ENCODE measurements around the gene OR10D3.
"Not testable (repeated sequence)": the region's sequence is repeated elsewhere in the genome, so short reads cannot be mapped to it uniquely, and the experiment has no call there.

The OR10D3 gene

DNA sequence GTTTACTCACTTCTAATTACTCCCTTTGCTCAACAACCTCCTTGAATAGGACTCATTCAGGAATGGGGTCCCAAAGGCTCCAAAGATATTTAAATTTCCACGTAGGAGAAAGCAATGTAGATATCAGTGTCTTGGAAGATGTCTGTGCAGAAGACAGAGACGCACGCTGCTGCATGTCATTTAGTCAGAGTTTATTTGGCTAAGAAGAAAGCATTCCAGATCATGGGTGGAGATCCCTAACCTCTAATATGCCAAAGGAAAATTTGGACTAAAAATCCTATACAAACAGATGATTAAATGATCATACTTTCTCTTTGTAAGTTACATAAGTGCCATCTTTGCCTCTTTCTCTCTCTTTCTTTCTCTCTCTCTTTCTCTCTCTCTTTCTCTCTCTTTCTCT is at the start of gene OR10D3:
Gene OR10D3 (plus strand): TSS at position 278 of the 400 bp plus-strand sequence. CDS start 1,925 bp downstream, outside the sequence.
- FAIRE-seq: no peak

DNA sequence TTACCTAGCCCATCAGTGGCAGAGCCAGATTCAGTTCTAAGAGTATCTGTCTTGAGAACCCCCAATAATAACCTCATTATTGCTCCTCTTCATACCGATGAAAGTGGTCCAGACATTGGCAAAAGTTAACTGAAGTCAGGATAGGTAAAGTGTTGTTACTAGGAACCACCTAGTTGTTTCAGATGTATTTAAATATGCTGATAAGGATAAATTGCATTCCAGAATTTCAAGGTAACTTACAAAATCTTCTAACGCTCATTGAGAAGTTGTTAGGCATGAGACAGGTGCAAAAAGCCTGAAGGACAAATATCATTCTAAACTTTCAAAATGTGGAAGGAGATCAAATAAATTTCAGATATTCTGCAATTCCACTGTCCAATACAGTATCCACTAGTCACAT is 40.1 kb upstream of the OR10D3 start:
- FAIRE-seq: no peak

DNA sequence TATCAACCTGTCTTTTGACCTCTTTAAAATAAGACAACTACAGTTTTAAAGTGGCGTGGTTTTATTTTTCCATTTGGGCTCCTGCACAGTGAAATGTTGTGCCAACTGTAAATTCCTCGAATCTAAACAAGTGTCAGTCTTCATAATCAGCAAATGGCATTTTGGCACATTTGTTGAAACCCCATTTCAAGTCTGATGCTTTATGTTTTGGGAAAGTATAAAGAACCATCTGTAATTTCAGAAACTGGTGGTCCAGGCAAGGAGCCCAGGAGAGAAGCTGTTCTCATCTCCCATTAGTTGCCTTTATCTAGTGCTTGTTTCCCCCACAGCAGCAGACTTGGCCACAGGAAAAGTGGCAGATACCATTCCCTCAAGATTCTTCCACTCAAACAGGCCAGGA is 35.2 kb upstream of the OR10D3 start:
- no peak for FAIRE-seq

GRCh38 chr11:124150684-124151083 is 32.5 kb upstream of the OR10D3 start:
- FAIRE-seq: no peak

- no peak for FAIRE-seq
These were observed 30.3 kb upstream of the OR10D3 start for GRCh38 chr11:124152770-124153407.

DNA sequence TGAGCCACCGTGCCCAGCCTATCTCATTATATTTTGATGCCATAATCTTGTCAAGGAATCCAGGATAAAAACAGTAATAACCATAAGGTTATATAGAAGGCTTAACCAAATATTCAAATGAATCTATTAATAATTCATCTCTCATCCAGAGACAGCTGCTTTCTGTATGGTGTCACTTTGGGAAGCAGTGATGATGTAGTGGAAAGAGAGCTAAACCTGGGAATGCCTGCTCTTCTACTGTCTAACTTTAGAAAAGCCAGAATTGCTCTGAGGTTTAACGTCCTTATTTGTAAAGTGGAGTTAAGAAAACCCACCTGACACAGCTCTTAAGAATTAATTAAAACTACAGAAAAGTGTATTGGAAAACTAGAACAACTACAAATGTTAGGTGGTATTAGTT is 29.3 kb upstream of the OR10D3 start:
- FAIRE-seq: no peak

GRCh38 chr11:124159481-124159880 is 23.7 kb upstream of the OR10D3 start:
- FAIRE-seq: no peak

- no peak for FAIRE-seq
These were observed 22.2 kb upstream of the OR10D3 start for GRCh38 chr11:124160986-124161385.

GRCh38 chr11:124167826-124168231 is 15.3 kb upstream of the OR10D3 start:
- FAIRE-seq: no peak

GRCh38 chr11:124168796-124169195 is 14.3 kb upstream of the OR10D3 start:
- no peak for FAIRE-seq

DNA sequence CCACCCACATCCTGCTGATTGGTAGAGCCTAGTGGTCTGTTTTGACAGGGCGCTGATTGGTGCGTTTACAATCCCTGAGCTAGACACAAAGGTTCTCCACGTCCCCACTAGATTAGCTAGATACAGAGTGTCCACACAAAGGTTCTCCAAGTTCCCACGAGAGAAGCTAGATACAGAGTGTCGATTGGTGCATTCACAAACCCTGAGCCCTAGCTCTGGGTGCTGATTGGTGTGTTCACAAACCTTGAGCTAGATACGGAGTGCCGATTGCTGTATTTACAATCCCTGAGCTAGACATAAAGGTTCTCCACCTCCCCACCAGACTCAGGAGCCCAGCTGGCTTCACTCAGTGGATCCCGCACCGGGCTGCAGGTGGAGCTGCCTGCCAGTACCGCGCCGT is 12.8 kb upstream of the OR10D3 start:
- not testable (repeated sequence) for FAIRE-seq

DNA sequence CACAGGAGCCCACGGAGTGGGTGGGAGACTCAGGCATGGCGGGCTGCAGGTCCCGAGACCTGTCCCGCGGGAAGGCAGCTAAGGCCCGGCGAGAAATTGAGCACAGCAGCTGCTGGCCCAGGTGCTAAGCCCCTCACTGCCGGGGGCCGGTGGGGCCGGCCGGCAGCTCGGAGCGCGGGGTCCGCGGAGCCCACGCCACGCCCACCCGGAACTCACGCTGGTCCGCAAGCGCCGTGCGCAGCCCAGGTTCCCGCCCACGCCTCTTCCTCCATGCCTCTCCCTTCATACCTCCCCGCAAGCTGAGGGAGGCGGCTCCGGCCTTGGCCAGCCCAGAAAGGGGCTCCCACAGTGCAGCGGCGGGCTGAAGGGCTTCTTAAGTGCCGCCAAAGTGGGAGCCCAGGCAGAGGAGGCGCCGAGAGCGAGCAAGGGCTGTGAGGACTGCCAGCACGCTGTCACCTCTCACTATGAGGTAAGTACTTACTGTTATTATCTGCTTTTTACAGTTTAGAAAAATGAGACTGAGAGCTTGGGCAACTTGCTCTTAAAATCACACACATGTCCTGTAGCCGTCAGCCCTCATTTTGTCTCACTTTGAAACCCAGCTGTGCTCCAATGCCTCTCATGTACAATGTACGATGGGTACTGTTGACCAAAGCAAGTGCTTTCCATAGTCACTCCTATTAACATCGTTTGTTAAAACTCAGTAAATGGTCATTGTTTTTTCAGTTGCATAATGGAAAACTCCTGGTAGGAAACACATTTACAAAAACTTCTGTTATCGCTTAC is 12.2 kb upstream of the OR10D3 start:
- no peak for FAIRE-seq

GRCh38 chr11:124172101-124172500 is 11.0 kb upstream of the OR10D3 start:
- no peak for FAIRE-seq

- FAIRE-seq: no peak
These were observed 10.5 kb upstream of the OR10D3 start for GRCh38 chr11:124172599-124172998.

GRCh38 chr11:124174001-124174583 is 9.1 kb upstream of the OR10D3 start:
- no peak for FAIRE-seq

GRCh38 chr11:124176925-124177715 is 6.0 kb upstream of the OR10D3 start:
- no peak for FAIRE-seq

DNA sequence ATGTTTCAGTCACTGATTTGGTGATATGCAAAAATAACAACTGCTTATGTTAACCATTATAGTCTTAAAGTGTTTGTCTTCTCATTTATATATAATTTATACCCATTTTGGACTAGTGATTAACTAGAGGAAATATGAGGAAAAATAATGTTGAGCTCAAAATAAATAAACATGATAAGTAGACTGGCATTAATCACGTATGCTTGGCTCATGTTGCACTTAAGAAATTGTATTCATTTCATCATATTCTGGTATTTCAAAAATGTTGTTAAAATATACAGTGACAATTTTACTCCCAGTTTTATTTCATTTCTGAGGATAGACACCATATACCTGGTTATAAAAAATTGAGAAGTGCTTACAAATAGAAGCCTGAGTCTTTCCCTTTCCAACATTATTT is 3.8 kb upstream of the OR10D3 start:
- no peak for FAIRE-seq

- FAIRE-seq: no peak
These were observed 7.4 kb downstream of the OR10D3 start for GRCh38 chr11:124190298-124191139.

- FAIRE-seq: no peak
These were observed 10.3 kb downstream of the OR10D3 start for GRCh38 chr11:124193221-124194010.

- no peak for FAIRE-seq
These were observed 11.4 kb downstream of the OR10D3 start for GRCh38 chr11:124194293-124195188.
